NCI-H2227 treated with DMSO at 0.1 percent for 48 hours (cell line): ENCODE results near the gene ZNF91.
"Not testable (repeated sequence)": the region's sequence is repeated elsewhere in the genome, so short reads cannot be mapped to it uniquely, and the experiment has no call there.

ENCODE experiments used
- DNase-seq: peaks from one replicate; lab custom pipeline; 2025; lab: John Stamatoyannopoulos, UW

The ZNF91 gene

DNA sequence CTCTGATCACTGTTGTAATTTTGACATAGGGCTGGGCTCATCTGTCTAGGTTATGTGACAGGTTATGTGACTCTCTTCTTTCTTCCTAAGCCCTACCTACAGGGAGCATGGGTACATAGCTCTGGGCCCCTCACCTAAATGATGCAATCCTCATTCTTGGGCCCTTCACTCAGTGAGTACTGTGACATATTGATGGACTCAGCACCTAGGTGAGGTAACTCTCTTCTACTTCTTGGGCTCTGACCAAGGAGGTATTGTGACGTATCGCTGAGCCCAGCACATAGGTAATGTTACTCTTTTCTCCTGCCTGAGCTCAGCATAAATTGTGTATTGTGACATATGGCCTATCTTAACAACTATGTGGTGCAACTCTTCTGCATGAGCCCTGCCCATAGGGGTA, 76.3 kb downstream of the ZNF91 start:
- not testable (repeated sequence) for DNase-seq

- DNase-seq = no peak
Measured at GRCh38 chr19:23318143-23318542, 77.1 kb downstream of the ZNF91 start.

DNA sequence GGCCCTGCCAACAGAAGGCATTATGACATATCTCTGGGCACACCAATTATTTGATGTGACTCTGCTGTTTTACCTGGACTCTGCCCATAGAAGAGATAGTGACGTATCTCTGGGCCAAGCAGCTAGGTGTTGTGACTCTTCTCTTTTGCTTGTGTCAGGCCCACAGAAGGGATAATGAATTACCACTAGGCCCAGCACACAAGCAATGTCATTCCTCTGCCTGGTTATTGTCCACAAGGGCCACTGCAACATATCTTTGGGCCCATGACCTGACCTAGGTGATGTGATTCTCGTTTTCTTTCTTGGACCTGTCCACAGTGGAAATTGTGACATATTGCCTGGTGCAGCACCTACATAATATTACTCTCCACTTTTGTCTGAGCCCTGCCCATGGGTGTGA, 80.0 kb downstream of the ZNF91 start:
- DNase-seq = no peak

- no peak for DNase-seq
Measured at GRCh38 chr19:23314505-23315251, 80.6 kb downstream of the ZNF91 start.

DNA sequence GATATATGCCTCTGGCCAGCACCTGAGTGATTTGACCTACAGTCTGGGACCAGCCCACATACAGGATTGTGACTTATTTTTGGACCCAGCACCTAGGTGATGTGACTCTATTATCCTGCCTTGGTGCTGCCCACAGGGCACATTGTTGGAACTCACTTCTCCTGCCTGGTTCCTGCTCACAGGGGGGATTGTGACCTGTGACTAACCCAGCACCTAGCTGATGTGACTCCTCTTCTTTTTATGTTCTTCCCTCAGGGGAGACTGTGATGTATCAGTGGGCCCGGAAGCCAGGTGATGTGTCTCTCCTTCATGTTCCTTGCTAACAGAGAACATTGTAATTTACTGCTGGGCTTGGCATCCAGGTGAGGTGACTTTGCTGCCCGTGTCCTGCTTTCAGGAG, 82.1 kb downstream of the ZNF91 start:
- DNase-seq = no peak

DNA sequence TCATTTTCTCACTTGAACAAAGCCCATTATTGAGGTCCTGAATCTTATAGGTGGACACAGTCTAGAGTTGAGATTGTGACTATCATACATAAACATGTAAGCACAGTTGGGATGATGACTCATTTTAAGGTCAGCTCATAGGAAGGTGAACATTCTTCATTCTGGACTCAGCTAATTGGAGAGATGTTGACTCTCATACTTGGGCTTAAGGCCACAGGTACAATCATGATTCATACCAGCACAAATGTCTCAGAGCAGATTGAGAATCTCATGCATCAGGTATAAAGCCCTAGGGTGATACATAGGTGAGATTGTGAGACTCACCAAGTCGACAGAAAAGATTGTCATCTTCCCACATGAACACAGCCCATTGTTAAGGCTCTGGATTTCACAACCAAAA, 82.8 kb downstream of the ZNF91 start:
- DNase-seq = no peak

DNA sequence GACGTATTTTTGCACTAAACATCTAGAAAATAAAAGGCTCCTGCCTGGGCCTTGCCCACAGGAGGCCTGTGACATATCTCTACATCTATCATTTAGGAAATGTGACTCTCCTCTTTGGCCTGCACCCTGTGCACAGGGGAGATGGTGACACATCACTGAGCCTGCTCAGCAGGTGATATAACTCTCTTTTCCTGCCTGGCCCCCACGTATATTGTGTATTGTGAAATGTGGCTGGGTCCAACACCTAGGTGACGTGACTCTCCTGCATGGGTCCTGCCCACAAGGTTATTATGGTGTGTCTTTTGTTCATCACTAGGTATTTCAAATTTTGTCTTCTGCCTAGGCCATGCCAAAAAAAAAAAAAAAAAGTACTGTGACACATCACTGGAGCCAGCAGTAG, 83.7 kb downstream of the ZNF91 start:
- DNase-seq = no peak

- no peak for DNase-seq
Measured at GRCh38 chr19:23310729-23311211, 84.5 kb downstream of the ZNF91 start.

- no peak for DNase-seq
Measured at GRCh38 chr19:23309926-23310325, 85.3 kb downstream of the ZNF91 start.

DNA sequence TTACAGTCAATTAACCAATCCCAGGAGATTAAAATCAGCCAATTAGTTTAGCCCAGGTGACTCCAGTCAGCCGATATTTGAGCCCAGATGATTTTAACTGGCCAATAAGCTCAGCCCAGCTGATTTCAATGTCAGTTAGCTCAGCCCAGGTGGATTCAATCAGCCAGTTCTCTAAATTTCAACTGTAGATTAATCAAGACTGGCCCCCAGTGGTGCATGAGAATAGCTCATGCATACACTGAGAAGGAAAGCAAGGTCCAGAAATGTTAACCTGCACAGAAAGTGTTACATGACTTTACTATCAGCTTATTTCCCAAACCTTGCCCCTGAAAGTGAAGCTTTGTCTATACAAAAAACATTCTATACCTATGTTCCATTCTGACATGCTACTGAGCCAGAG, 89.7 kb downstream of the ZNF91 start:
- DNase-seq = no peak

- no peak for DNase-seq
Measured at GRCh38 chr19:23304238-23304637, 91.0 kb downstream of the ZNF91 start.

GRCh38 chr19:23294141-23294540, 101.1 kb downstream of the ZNF91 start:
- no peak for DNase-seq

DNA sequence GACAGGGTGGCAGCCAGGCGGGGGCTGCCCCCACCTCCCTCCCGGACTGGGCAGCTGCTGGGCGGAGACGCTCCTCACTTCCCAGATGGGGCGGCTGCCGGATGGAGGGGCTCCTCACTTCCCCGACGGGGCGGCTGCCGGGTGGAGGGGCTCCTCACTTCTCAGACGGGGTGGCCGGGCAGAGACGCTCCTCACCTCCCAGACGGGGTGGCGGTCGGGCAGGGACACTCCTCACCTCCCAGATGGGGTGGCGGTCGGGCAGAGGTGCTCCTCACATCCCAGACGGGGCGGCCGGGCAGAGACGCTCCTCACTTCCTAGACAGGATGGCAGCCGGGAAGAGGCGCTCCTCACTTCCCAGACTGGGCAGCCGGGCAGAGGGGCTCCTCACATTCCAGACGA, 105.3 kb downstream of the ZNF91 start:
- DNase-seq = not testable (repeated sequence)
